Endothelial cell of umbilical vein (primary cell): ENCODE results near the gene GRB2.

ENCODE experiments used
- EZH2 ChIP-seq: IDR thresholded peaks from 2 replicates; pipeline ENCODE4 v1.6.1; 2012; ENCODE audit warnings: borderline replicate concordance, low read depth, mild to moderate bottlenecking, moderate library complexity, low read length, inconsistent platforms; ENCODE audit not compliant: severe bottlenecking
- FOS ChIP-seq: IDR thresholded peaks from 2 replicates; pipeline ENCODE4 v1.6.1; 2011; ENCODE audit warnings: mild to moderate bottlenecking, low read length, moderate library complexity, borderline replicate concordance; ENCODE audit not compliant: insufficient read depth
- GATA2 ChIP-seq: IDR thresholded peaks from 2 replicates; pipeline ENCODE4 v1.7.0; 2011; ENCODE audit warnings: low read depth, mild to moderate bottlenecking, moderate library complexity, mixed read lengths, low read length; ENCODE audit not compliant: insufficient read length, insufficient read depth
- JUN ChIP-seq: IDR thresholded peaks from 2 replicates; pipeline ENCODE4 v1.6.1; 2011; ENCODE audit warnings: borderline replicate concordance, low read depth; ENCODE audit not compliant: insufficient read length, insufficient read depth
- MYC ChIP-seq: IDR thresholded peaks from one replicate; pipeline ENCODE4 v1.6.1; 2011; ENCODE audit warnings: mild to moderate bottlenecking, low read depth, low read length
- POLR2A ChIP-seq: IDR thresholded peaks from 2 replicates; pipeline ENCODE4 v1.6.1; 2012; ENCODE audit warnings: low read depth, mild to moderate bottlenecking, control low read depth, low read length
- POLR2AphosphoS5 ChIP-seq: IDR thresholded peaks from 2 replicates; pipeline ENCODE4 v1.6.1; 2012; ENCODE audit warnings: low read depth, mild to moderate bottlenecking, control low read depth, low read length, moderate library complexity; ENCODE audit not compliant: insufficient read depth
- TF ChIP-seq, protein P1 (sequence below), 2 donors: IDR thresholded peaks; 1 replicate in 1 of 2; 2 replicates in 1 of 2; pipeline ENCODE4 v1.5.1; 2011; ENCODE audit warnings: low read length in 2 of 2, mild to moderate bottlenecking in 2 of 2, moderate library complexity in 2 of 2, control low read depth in 1 of 2, inconsistent platforms in 1 of 2, low read depth in 1 of 2; ENCODE audit not compliant: insufficient read depth in 1 of 2; ENCODE audit errors: extremely low read depth in 1 of 2
- TF ChIP-seq, protein P2 (sequence below): IDR thresholded peaks from 2 replicates; pipeline ENCODE4 v1.6.1; 2011; ENCODE audit not compliant: insufficient read depth, insufficient read length

DNA sequence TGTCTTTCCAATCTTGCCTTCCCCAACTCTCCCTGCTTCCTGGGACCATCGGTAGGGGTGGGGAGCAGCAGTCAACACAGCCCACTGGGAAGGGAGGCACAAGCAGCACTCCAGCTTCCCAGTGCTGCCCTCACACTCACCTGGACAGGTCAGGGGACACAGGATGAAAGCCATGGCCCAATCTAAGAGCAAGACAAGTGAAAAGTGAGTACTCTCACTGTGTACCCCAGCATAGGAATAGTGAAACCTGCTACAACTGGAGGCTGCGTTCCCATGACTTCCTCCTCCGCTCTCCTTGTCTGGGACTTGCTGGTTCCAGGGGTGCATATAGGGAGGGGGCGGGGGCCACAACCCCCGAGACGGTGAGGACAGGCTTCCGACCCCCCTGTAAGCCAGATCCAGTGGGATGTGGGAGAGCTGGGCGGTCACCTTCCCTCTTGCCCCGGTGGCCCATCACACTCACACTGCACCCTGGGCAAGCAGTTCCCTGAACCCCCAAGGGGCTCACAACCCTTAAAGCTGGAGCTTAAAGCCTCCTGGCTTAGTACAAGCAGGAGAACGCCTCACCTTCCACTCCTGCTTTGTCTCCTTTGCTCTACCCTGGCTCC is 86.8 kb downstream of the GRB2 start:
- TF ChIP-seq, protein P1, sequence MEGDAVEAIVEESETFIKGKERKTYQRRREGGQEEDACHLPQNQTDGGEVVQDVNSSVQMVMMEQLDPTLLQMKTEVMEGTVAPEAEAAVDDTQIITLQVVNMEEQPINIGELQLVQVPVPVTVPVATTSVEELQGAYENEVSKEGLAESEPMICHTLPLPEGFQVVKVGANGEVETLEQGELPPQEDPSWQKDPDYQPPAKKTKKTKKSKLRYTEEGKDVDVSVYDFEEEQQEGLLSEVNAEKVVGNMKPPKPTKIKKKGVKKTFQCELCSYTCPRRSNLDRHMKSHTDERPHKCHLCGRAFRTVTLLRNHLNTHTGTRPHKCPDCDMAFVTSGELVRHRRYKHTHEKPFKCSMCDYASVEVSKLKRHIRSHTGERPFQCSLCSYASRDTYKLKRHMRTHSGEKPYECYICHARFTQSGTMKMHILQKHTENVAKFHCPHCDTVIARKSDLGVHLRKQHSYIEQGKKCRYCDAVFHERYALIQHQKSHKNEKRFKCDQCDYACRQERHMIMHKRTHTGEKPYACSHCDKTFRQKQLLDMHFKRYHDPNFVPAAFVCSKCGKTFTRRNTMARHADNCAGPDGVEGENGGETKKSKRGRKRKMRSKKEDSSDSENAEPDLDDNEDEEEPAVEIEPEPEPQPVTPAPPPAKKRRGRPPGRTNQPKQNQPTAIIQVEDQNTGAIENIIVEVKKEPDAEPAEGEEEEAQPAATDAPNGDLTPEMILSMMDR (IDR thresholded peaks at IDR 0.05; ENCODE audit: extremely low read depth in 1 of 2, insufficient read depth in 1 of 2, low read depth in 1 of 2, low read length in 2 of 2), result no peak
- TF ChIP-seq POLR2AphosphoS5, result no peak
- TF ChIP-seq POLR2A, result no peak
- no peak for TF ChIP-seq GATA2
- TF ChIP-seq, protein P2, sequence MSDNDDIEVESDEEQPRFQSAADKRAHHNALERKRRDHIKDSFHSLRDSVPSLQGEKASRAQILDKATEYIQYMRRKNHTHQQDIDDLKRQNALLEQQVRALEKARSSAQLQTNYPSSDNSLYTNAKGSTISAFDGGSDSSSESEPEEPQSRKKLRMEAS, result no peak
- TF ChIP-seq EZH2, result no peak
- no peak for TF ChIP-seq FOS
- no peak for TF ChIP-seq MYC
- TF ChIP-seq JUN, result no peak
